ENCODE data around the gene TYRO3. TPM values are rescaled to one million over a fixed set of nuclear protein-coding genes. Genes with fewer than 3 reads are reported as not detected.

Gene TYRO3
- total RNA-seq, 1 donor from 2014 or later: 0.22 TPM

GRCh38 chr15:41523097-41523496, 35.9 kb upstream of the TYRO3 start:
- ChIA-PET CTCF (no interaction called here), POLR2A (no interaction called here)
- DNase-seq (no peak), ATAC-seq (ENCODE audit: low read depth) (no peak)
- Mint-ChIP-seq H3K36me3 (ENCODE audit: low read depth) (peaks cover 60% of the 10 kb centered on the region), H3K9me3 (no peaks in the 10 kb centered on the region), H3K27me3 (no peaks in the 10 kb centered on the region), H3K4me3 (no peak overlapping the region), H3K27ac (no peak overlapping the region), H3K4me1 (no peaks in the 10 kb centered on the region)
- TF ChIP-seq, protein P1, sequence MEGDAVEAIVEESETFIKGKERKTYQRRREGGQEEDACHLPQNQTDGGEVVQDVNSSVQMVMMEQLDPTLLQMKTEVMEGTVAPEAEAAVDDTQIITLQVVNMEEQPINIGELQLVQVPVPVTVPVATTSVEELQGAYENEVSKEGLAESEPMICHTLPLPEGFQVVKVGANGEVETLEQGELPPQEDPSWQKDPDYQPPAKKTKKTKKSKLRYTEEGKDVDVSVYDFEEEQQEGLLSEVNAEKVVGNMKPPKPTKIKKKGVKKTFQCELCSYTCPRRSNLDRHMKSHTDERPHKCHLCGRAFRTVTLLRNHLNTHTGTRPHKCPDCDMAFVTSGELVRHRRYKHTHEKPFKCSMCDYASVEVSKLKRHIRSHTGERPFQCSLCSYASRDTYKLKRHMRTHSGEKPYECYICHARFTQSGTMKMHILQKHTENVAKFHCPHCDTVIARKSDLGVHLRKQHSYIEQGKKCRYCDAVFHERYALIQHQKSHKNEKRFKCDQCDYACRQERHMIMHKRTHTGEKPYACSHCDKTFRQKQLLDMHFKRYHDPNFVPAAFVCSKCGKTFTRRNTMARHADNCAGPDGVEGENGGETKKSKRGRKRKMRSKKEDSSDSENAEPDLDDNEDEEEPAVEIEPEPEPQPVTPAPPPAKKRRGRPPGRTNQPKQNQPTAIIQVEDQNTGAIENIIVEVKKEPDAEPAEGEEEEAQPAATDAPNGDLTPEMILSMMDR (IDR thresholded peaks at IDR 0.05): no peak
- intact Hi-C loops (cut with micrococcal nuclease): no loop called here

DNA sequence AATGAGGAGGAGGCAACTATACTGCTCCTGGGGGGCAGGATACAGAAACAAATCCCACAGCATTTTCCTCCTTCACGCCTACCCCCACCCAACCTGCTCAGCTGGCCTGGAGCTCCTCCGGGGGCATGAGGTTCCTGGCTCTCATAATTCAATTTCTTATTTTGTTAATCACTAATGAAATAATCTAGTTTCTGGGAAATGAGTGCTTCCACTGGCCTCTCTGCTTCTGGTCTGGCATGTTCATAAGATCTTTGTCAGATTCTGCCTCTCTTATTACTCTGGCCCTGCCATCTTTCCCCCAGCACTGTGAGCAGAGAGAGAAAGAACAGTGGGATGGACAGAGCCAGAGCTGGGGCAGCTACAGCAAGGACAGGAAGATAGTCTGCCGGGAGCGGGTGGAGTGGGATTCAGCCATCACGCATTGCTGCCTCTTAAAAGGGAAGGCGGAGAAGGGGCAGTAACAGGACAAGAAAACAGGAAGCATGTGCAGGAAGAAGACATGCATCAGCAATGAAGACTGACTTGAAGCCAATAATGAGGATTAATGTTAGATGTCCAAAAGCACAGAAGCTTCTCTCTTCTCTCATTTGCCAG, 28.6 kb upstream of the TYRO3 start:
- H3K36me3 Mint-ChIP-seq (ENCODE audit: low read depth): peaks cover 67% of the 10 kb centered on the region
- no peak for ATAC-seq (ENCODE audit: low read depth)

DNA sequence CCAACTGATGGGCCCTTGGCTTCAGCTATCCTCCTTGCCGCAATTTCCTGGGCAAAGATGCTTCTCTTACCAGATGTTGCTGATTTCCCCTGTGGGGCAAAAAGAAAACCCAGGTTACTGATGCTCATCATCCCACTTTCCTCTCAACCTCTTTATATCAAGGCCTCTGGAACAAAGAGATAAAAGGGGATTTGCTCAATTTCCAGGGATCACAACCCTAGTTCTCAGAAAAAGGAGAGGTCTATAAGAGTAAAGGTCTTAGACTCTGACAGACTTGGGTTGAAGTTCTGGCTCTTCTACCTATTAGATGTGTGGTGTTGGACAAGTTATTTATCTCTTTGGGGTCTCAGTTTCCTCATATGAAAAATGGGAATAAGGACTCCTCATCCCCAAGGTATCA, 23.5 kb upstream of the TYRO3 start:
- Mint-ChIP-seq H3K27ac (no peak overlapping the region), H3K36me3 (ENCODE audit: low read depth) (peaks cover 39% of the 10 kb centered on the region), H3K4me1 (peaks cover 17% of the 10 kb centered on the region), H3K27me3 (no peaks in the 10 kb centered on the region), H3K4me3 (no peak overlapping the region), H3K9me3 (no peaks in the 10 kb centered on the region)
- ATAC-seq (ENCODE audit: low read depth) (no peak), DNase-seq (no peak)
- ChIA-PET CTCF (no interaction called here), POLR2A (interaction anchor here (0.6 kb wide), 1 partner anchor 8 kb away, joined by 5 read pairs; the partner anchor contains the start of gene RPAP1)
- intact Hi-C loops (cut with micrococcal nuclease): no loop called here
- TF ChIP-seq, protein P1 (IDR thresholded peaks at IDR 0.05): no peak

More for the DNA sequence above, 28.6 kb upstream of the TYRO3 start:
- peak overlapping the region; percentile 72 for H3K27ac Mint-ChIP-seq
- CTCF ChIA-PET: interaction anchor here (0.6 kb wide), 1 partner anchor 14 kb away, joined by 3 read pairs; the partner anchor contains the start of gene RPAP1
- H3K27me3 Mint-ChIP-seq: no peaks in the 10 kb centered on the region
- no peak for DNase-seq
- no peaks in the 10 kb centered on the region for H3K9me3 Mint-ChIP-seq
- POLR2A ChIA-PET: interaction anchor here (2.8 kb wide), 1 partner anchor 14 kb away, joined by 10 read pairs; the partner anchor contains the start of gene RPAP1
- TF ChIP-seq, protein P1 (IDR thresholded peaks at IDR 0.05): no peak
- intact Hi-C loops (cut with micrococcal nuclease): no loop called here
- H3K4me3 Mint-ChIP-seq: peak overlapping the region; percentile 42
- peaks cover 25% of the 10 kb centered on the region for H3K4me1 Mint-ChIP-seq

GRCh38 chr15:41536866-41537265, 22.1 kb upstream of the TYRO3 start:
- peaks cover 5% of the 10 kb centered on the region for H3K4me1 Mint-ChIP-seq
- CTCF ChIA-PET: no interaction called here
- POLR2A ChIA-PET: no interaction called here

DNA sequence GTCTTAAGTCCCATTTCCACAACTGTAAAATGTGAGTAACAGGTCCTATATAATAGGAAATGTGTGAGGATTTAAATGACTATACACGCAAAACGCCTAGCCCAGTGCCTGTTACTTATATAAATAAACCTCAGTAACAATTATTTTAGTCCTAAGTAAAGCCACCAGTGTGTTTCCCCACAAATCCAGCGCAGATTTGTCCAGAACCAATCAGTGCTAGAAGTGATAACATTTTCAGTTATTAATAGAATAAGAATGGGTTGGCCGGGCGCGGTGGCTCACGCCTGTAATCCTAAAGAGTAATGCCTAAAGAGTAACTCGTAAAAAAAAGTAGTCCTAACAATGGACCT, 15.5 kb upstream of the TYRO3 start:
- TF ChIP-seq, protein P1 (IDR thresholded peaks at IDR 0.05): no peak
- intact Hi-C loops (cut with micrococcal nuclease): loop anchor here (5.0 kb wide), 2 partner anchors 46 to 141 kb away; partner anchors contain the start of gene NDUFAF1
- Mint-ChIP-seq H3K27me3 (no peaks in the 10 kb centered on the region), H3K4me3 (peak overlapping the region; percentile 97), H3K4me1 (peaks cover 16% of the 10 kb centered on the region), H3K27ac (peak overlapping the region; percentile 90), H3K36me3 (ENCODE audit: low read depth) (peaks cover 7% of the 10 kb centered on the region), H3K9me3 (no peaks in the 10 kb centered on the region)
- DNase-seq (no peak), ATAC-seq (ENCODE audit: low read depth) (no peak)
- ChIA-PET POLR2A (interaction anchor here (0.6 to 1.9 kb wide), 11 partner anchors 8 to 730 kb away, joined by 3 to 10 read pairs (median 4); partner anchors contain the start of gene TMEM87A), CTCF (no interaction called here)

More at GRCh38 chr15:41536866-41537265, 22.1 kb upstream of the TYRO3 start:
- DNase-seq (no peak), ATAC-seq (ENCODE audit: low read depth) (no peak)
- no peaks in the 10 kb centered on the region for H3K9me3 Mint-ChIP-seq
- H3K4me3 Mint-ChIP-seq: no peak overlapping the region
- H3K27ac Mint-ChIP-seq: no peak overlapping the region
- TF ChIP-seq, protein P1 (IDR thresholded peaks at IDR 0.05): no peak
- no peaks in the 10 kb centered on the region for H3K27me3 Mint-ChIP-seq
- intact Hi-C loops (cut with micrococcal nuclease): no loop called here
- H3K36me3 Mint-ChIP-seq (ENCODE audit: low read depth): peaks cover 34% of the 10 kb centered on the region
